Activated CD8-positive, alpha-beta memory T cell treated with anti-CD3 and anti-CD28 coated beads, Interleukin-2, amount 10 ng/mL, durations not matched to agents 7 days and 5 days (primary cell): ENCODE measurements around the gene SLC29A4. TPM values are rescaled to one million over a fixed set of nuclear protein-coding genes. Genes with fewer than 3 reads are reported as not detected.
"Not testable (repeated sequence)": the region's sequence is repeated elsewhere in the genome, so short reads cannot be mapped to it uniquely, and the experiment has no call there.

Source experiments
- ATAC-seq: fragments of 150-1000 bp; cut with Tn5 transposase; one replicate; pipeline ENCODE4 v1.10.0; 2021; ENCODE audit warnings: moderate library complexity
- CTCF ChIA-PET: fragments of 350-600 bp; sonication (Branson Sonifier 250); formaldehyde crosslinking; loops from one replicate; lab custom pipeline; 2021; ENCODE audit warnings: antibody characterized with exemption; lab: Charles Lee
- DNase-seq: peaks from one replicate; pipeline ENCODE4 v3.0.0-alpha.2; 2020
- H3K27ac Mint-ChIP-seq: one replicate; pipeline ENCODE4 v1.8.0; 2021; ENCODE audit warnings: mild to moderate bottlenecking, mixed read lengths
- H3K27me3 Mint-ChIP-seq: one replicate; pipeline ENCODE4 v1.8.0; 2021; ENCODE audit warnings: mixed read lengths
- H3K36me3 Mint-ChIP-seq: one replicate; pipeline ENCODE4 v1.8.0; 2021; ENCODE audit warnings: mild to moderate bottlenecking, mixed read lengths
- H3K4me1 Mint-ChIP-seq: one replicate; pipeline ENCODE4 v1.8.0; 2021; ENCODE audit warnings: mixed read lengths
- H3K4me3 Mint-ChIP-seq: one replicate; pipeline ENCODE4 v1.8.0; 2021; ENCODE audit warnings: mild to moderate bottlenecking, moderate library complexity, mixed read lengths
- H3K9me3 Mint-ChIP-seq: one replicate; pipeline ENCODE4 v1.8.0; 2022; ENCODE audit warnings: low read depth, mixed read lengths
- total RNA-seq, 2 experiments: library from RNA; stranded (reverse); gene quantifications; one replicate each; pipeline ENCODE4 v1.2.3, GENCODE V29; 2021

SLC29A4 gene
- total RNA-seq, 2 experiments from 2014 or later = 0.26 to 0.76 TPM

DNA sequence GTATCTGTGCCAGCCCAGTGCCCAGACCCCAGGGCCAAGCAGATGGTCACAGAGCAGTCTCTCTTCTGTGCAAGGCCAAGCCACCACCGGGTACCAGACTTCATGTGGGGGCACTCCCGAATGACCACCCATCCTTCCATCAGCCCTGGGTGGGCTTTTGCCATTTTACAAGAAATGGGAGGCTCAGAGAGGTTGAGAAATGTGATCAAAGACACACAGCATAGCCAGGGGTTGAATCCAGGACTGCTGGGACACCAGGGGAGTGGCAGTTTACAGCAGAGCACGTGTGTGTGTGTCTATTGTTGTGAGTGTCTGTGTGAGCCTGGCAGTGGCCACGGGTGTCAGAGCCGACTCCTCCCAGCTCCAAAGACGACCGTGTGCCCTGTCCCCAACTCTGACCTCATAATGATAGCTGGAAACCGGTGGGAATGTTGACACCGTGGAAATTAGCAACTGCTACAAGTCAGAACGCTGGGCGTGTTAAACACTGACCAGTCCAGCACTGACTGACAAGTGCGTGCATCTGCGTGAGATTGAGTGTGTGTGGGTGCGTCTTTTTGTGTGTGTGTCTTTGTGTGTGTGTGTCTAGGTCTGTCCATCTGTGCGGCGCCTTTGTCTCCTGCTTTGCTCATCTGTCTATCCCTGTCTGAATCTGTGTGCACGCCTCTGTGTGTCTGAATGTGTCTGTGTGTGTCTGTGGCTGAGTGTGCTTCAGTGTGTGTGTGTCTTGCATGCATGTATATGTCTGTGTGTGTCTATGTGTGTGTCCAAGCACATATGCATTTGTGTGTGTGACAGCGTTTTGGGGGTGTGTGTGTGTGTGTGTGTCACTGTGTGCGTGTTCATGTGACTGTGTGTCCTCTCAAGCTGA is 17.2 kb upstream of the SLC29A4 start:
- DNase-seq = no peak
- H3K27me3 Mint-ChIP-seq = peaks cover 3% of the 10 kb centered on the region
- CTCF ChIA-PET = no interaction called here
- no peak overlapping the region for H3K27ac Mint-ChIP-seq
- no peaks in the 10 kb centered on the region for H3K36me3 Mint-ChIP-seq
- no peaks in the 10 kb centered on the region for H3K4me1 Mint-ChIP-seq
- ATAC-seq = no peak
- H3K9me3 Mint-ChIP-seq = no peaks in the 10 kb centered on the region
- H3K4me3 Mint-ChIP-seq = no peak overlapping the region

DNA sequence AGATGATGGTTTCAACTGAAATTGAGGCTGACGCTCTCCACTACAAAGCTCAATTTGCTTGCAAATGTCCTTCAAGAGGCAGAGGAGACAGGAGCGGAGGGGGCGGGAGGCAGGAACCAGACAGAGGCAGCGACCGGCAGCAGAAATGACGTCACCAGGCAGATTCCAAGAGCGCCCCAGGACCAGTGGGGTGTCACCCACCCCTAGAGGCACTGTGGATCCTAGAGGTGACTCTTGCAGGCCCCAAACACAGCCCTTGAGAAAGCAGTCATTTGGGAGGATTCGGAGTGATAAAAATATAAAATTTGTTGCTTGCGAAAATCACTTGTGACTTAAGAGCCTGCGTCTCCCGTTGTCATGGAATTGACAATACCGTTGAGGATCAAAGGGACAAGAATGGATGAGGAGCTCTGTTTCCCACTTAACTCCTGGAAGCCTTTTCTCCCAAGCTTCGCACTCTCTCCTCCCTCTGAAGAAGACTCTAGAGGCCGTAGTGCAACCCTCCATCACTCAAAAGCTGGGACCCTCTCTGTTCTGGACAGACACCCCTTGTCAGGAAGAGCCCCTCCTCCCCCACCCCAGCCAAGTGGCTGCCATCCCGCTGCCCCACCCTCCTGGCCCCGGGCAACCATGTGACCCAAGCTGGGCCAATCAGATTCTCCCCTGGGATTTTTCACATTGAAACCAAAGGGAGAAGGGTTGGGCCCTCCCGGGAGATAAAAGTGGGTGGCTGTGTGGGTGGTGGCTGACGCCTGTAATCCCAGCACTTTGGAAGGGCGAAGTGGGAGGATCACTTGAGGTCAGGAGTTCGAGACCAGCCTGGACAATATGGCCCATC is 16.3 kb upstream of the SLC29A4 start:
- no peak for ATAC-seq
- H3K4me3 Mint-ChIP-seq = no peak overlapping the region
- no peak for DNase-seq
- CTCF ChIA-PET = no interaction called here
- no peaks in the 10 kb centered on the region for H3K36me3 Mint-ChIP-seq
- H3K4me1 Mint-ChIP-seq = no peaks in the 10 kb centered on the region
- peaks cover 6% of the 10 kb centered on the region for H3K27me3 Mint-ChIP-seq
- no peaks in the 10 kb centered on the region for H3K9me3 Mint-ChIP-seq
- no peak overlapping the region for H3K27ac Mint-ChIP-seq

GRCh38 chr7:5267829-5268228 is 14.9 kb upstream of the SLC29A4 start:
- H3K27me3 Mint-ChIP-seq, ATAC-seq, CTCF ChIA-PET, DNase-seq, H3K4me3 Mint-ChIP-seq, H3K9me3 Mint-ChIP-seq, H3K4me1 Mint-ChIP-seq, H3K36me3 Mint-ChIP-seq, H3K27ac Mint-ChIP-seq: not testable (repeated sequence)

GRCh38 chr7:5269992-5270657 is 12.6 kb upstream of the SLC29A4 start:
- H3K36me3 Mint-ChIP-seq, H3K4me3 Mint-ChIP-seq, H3K27me3 Mint-ChIP-seq, CTCF ChIA-PET, H3K4me1 Mint-ChIP-seq, DNase-seq, ATAC-seq, H3K27ac Mint-ChIP-seq, H3K9me3 Mint-ChIP-seq: not testable (repeated sequence)

- H3K36me3 Mint-ChIP-seq = no peaks in the 10 kb centered on the region
- CTCF ChIA-PET = no interaction called here
Measured at GRCh38 chr7:5270788-5271187, 12.0 kb upstream of the SLC29A4 start.

DNA sequence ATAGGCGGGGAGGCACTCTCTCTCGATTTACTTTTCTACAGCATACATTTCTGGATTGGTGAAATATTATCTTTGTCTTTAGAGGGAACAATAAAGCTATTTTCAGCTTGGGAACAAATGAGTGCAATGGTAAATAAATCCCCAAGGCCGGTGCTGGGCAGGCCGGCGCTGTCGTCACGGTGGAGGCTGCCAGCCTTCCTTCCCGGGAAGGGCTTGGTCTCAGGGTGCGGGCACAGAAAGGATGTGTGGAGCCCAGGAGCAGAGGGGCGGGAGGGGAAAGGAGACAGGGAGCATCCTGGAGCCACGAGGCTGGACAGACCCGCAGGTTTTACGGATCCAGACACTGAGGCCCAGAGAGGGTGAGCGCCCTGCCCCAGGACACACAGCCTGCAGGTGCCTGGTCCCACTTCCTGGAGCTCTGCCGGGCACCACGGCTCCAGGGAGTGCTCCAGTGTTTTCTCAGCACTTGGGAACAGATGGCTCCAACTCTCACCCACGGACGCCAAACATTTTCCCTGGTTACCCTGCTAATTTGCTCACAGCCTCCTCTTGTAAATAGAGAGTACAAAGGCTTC is 8.8 kb upstream of the SLC29A4 start:
- ATAC-seq, H3K4me1 Mint-ChIP-seq, CTCF ChIA-PET: not testable (repeated sequence)

More at GRCh38 chr7:5270788-5271187, 12.0 kb upstream of the SLC29A4 start:
- Mint-ChIP-seq H3K27me3 (peaks cover 6% of the 10 kb centered on the region), H3K9me3 (no peaks in the 10 kb centered on the region), H3K4me1 (peaks cover 3% of the 10 kb centered on the region), H3K27ac (no peak overlapping the region), H3K4me3 (no peak overlapping the region)
- DNase-seq (no peak), ATAC-seq (no peak)

GRCh38 chr7:5274441-5274840 is 8.3 kb upstream of the SLC29A4 start:
- no peak for DNase-seq
- Mint-ChIP-seq H3K27me3 (peaks cover 8% of the 10 kb centered on the region), H3K4me3 (no peak overlapping the region), H3K9me3 (no peaks in the 10 kb centered on the region), H3K27ac (no peak overlapping the region), H3K36me3 (no peaks in the 10 kb centered on the region), H3K4me1 (peaks cover 3% of the 10 kb centered on the region)
- ATAC-seq = no peak
- CTCF ChIA-PET = no interaction called here

More for the DNA sequence above, 8.8 kb upstream of the SLC29A4 start:
- peaks cover 10% of the 10 kb centered on the region for H3K27me3 Mint-ChIP-seq
- not testable (repeated sequence) for DNase-seq, H3K27ac Mint-ChIP-seq, H3K4me3 Mint-ChIP-seq, H3K9me3 Mint-ChIP-seq, H3K36me3 Mint-ChIP-seq

DNA sequence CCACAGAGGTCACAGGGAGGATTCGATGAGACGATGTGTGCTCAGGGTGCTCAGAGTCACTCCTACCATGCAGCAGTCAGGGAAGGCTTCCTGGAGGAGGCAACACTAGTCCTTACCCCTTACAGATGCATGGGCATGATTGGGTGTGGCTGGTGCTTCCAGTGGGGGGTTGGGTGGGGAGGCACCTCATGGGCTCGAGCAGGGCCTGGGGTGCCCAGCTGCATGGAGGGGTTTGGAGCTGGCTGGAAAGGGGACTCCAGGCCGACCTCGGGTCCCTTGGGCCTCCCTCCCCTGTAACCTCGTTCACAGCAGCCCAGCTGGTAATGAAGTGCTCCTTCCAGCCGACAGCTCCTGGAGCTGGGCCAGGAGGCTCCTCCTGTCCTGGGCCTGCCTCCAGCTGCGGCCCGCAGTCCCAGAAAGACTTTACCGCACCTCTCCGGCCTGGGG is 7.7 kb upstream of the SLC29A4 start:
- H3K4me3 Mint-ChIP-seq, DNase-seq, H3K36me3 Mint-ChIP-seq, H3K27ac Mint-ChIP-seq, CTCF ChIA-PET, ATAC-seq, H3K9me3 Mint-ChIP-seq, H3K4me1 Mint-ChIP-seq: not testable (repeated sequence)
- peaks cover 11% of the 10 kb centered on the region for H3K27me3 Mint-ChIP-seq

DNA sequence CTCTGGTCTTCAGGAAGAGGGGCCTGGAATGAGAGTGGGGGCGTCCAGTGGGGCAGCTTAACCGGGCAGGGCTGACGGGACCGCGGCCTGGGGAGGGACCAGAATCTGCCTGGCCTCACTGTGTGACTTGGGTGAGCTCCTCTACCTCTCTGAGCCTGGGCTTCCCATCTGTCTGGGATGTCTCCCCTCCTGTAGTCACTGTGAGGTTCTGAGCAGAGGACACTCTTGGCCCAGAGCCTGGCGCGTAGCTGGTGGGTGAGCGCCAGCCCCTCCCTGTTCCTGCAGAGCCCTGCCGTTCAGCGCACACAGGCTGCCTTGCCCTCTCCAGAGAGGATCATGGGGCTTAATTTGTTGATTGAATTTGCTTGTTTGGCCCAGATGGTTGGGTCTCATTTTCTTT is 7.2 kb upstream of the SLC29A4 start:
- H3K36me3 Mint-ChIP-seq, H3K4me1 Mint-ChIP-seq, CTCF ChIA-PET, ATAC-seq, H3K27ac Mint-ChIP-seq, H3K9me3 Mint-ChIP-seq, DNase-seq, H3K4me3 Mint-ChIP-seq: not testable (repeated sequence)
- peaks cover 11% of the 10 kb centered on the region for H3K27me3 Mint-ChIP-seq

- H3K9me3 Mint-ChIP-seq, DNase-seq, H3K4me3 Mint-ChIP-seq, H3K36me3 Mint-ChIP-seq, H3K27ac Mint-ChIP-seq, H3K4me1 Mint-ChIP-seq, ATAC-seq, CTCF ChIA-PET: not testable (repeated sequence)
- peaks cover 12% of the 10 kb centered on the region for H3K27me3 Mint-ChIP-seq
Measured at GRCh38 chr7:5276123-5276522, 6.6 kb upstream of the SLC29A4 start.

- Mint-ChIP-seq H3K27me3 (peaks cover 12% of the 10 kb centered on the region), H3K36me3 (no peaks in the 10 kb centered on the region), H3K27ac (no peak overlapping the region), H3K4me3 (no peak overlapping the region), H3K9me3 (no peaks in the 10 kb centered on the region), H3K4me1 (peaks cover 3% of the 10 kb centered on the region)
- DNase-seq (no peak), ATAC-seq (no peak)
- CTCF ChIA-PET = interaction anchor here (1.2 kb wide), 1 partner anchor 37 kb away, joined by 3 read pairs; no protein-coding TSS in a partner anchor
Measured at GRCh38 chr7:5276611-5277010, 6.1 kb upstream of the SLC29A4 start.

- CTCF ChIA-PET = no interaction called here
- no peak for ATAC-seq
- peaks cover 12% of the 10 kb centered on the region for H3K27me3 Mint-ChIP-seq
- H3K36me3 Mint-ChIP-seq = no peaks in the 10 kb centered on the region
- no peaks in the 10 kb centered on the region for H3K9me3 Mint-ChIP-seq
- H3K4me1 Mint-ChIP-seq = no peaks in the 10 kb centered on the region
- no peak overlapping the region for H3K27ac Mint-ChIP-seq
- DNase-seq = no peak
- no peak overlapping the region for H3K4me3 Mint-ChIP-seq
Measured at GRCh38 chr7:5278766-5279165, 4.0 kb upstream of the SLC29A4 start.

- Mint-ChIP-seq H3K4me1 (no peaks in the 10 kb centered on the region), H3K9me3 (no peaks in the 10 kb centered on the region), H3K36me3 (no peaks in the 10 kb centered on the region), H3K4me3 (no peak overlapping the region), H3K27me3 (peaks cover 16% of the 10 kb centered on the region), H3K27ac (no peak overlapping the region)
- DNase-seq = no peak
- no peak for ATAC-seq
- CTCF ChIA-PET = no interaction called here
Measured at GRCh38 chr7:5279734-5280133, 3.0 kb upstream of the SLC29A4 start.
